ENCODE results near the gene BTG4. TPM values are rescaled to one million over a fixed set of nuclear protein-coding genes. Genes with fewer than 3 reads are reported as not detected.

Gene BTG4
- 0.11 TPM for polyA plus RNA-seq (2013, experiment 1 of 2)
- polyA plus RNA-seq (2013, experiment 2 of 2): 0.06 TPM

DNA sequence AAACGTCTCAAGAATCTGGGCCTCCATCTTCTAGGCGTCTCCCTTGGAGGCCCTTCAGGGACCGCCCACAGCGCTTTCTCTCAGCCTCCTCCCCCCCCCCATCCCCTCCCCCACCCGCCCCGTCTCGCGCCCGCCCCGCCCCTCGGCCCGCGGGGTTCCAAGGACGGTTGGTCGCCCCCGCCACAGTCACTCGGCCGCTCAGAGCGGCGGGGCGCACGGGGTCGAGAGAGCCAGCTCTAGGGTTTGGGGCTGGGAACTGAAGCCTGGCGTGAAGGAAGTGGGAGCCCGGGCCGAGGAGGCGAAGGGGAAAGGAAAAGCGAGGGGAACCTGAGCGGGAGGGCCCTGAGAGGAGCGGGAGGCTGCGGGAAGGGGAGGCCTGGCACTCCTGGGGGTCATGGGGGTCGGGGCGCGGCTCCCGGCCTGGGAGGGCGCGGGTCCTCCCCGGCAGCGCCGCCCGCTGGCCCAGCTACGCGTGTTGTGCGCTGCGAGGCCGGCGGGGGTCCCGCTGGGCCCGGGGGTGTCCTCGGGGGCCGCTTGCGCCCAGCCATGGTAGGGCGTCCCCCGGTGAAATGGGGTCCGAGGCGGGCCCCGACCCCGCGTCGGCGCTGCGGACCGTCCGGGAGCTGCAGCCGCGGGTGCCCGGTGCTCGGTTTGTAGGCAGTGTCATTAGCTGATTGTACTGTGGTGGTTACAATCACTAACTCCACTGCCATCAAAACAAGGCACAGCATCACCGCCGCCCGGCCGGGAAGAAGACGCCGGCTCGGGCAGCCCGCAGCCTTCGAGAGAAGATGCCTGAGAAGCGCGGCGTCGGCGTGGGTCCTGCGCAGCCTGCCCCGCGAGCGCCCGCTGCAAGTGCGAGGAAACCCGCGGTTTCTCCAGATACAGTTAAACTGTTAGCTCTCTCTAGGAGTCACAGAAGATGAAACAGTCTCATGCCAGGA lies at the start of gene BTG4:
Gene BTG4 (minus strand): TSS at position 91 of the 944 bp plus-strand sequence. CDS start 13,610 bp downstream, outside the sequence.
- H2AK5ac ChIP-seq (ENCODE audit: low read length): no peak within 1 kb of the TSS
- no peak within 1 kb of the TSS for H2BK15ac ChIP-seq (replicated peaks; ENCODE audit: low read depth)
- H3K27me3 ChIP-seq (ENCODE audit: insufficient read depth, low read length, poor library complexity): peaks cover 7% of the 10 kb centered on the region
- no peaks in the 10 kb centered on the region for H3K79me2 ChIP-seq (ENCODE audit: control insufficient read depth, insufficient read depth, low read length)
- no peak within 1 kb of the TSS for H4K5ac ChIP-seq (ENCODE audit: low read length)
- H3K4me3 ChIP-seq (ENCODE audit: low read length): peak within 1 kb of the TSS; percentile 42
- H3K4me2 ChIP-seq (ENCODE audit: low read length): peak within 1 kb of the TSS; percentile 83
- no peak within 1 kb of the TSS for H3K23ac ChIP-seq (ENCODE audit: low read length)
- H3K4ac ChIP-seq (ENCODE audit: low read depth, low read length): no peak within 1 kb of the TSS
- no peak within 1 kb of the TSS for H2BK5ac ChIP-seq (ENCODE audit: low read length)
- peak; percentile 67 for DNase-seq
- no peak within 1 kb of the TSS for H3K27ac ChIP-seq (ENCODE audit: low read depth, low read length)
- no peak within 1 kb of the TSS for H2BK120ac ChIP-seq (ENCODE audit: low read depth, low read length)
- H3K9ac ChIP-seq (ENCODE audit: low read length): peak within 1 kb of the TSS; percentile 71
- H3K79me1 ChIP-seq (ENCODE audit: low read length): no peaks in the 10 kb centered on the region
- no peaks in the 10 kb centered on the region for H3K4me1 ChIP-seq (ENCODE audit: control insufficient read depth, low read depth, low read length)
- H3K18ac ChIP-seq (ENCODE audit: low read length): peak within 1 kb of the TSS; percentile 65
- no peak within 1 kb of the TSS for H4K8ac ChIP-seq (ENCODE audit: low read depth, low read length)
- WGBS (ENCODE audit: extremely low coverage, insufficient coverage, low lambda C conversion rate): no CpG with 5 or more reads among the region's 90 CpGs
- H3K36me3 ChIP-seq (ENCODE audit: control insufficient read depth, insufficient read depth, low read length): no peaks in the 10 kb centered on the region
- peak within 1 kb of the TSS; percentile 89 for H3K56ac ChIP-seq (ENCODE audit: low read length)

DNA sequence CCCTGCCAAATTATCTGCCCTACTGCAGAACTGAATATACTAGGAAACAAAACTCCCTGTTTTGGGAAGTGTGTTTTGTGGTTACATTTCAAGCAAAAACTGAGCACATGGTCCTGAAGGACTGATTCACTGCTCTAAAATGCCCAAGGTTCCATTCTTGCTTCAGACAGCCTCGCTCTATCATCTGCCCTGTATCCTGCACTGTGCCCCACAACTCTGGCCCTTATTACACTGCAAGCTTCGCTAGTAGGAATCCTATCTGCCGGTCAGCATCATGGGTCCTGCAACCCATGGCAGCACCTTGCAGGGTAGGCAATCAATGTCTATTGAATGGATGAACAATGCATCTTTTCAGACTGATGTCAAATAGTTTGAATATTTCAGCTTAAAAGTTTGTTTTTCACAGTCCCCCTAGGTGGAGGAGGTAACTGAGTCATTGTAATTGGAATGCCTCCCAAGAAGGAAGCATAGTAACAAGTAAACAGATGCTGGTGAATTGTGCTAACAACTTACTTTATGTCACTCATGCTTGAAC lies 49.7 kb upstream of the BTG4 start:
- Histone ChIP-seq H2BK5ac (ENCODE audit: low read length) (no peak overlapping the region), H3K27ac (ENCODE audit: low read depth, low read length) (no peak overlapping the region), H3K27me3 (ENCODE audit: insufficient read depth, low read length, poor library complexity) (no peaks in the 10 kb centered on the region), H3K18ac (ENCODE audit: low read length) (no peak overlapping the region), H3K79me2 (ENCODE audit: control insufficient read depth, insufficient read depth, low read length) (no peaks in the 10 kb centered on the region), H2AK5ac (ENCODE audit: low read length) (no peak overlapping the region), H3K4me2 (ENCODE audit: low read length) (no peak overlapping the region), H4K8ac (ENCODE audit: low read depth, low read length) (no peak overlapping the region), H3K36me3 (ENCODE audit: control insufficient read depth, insufficient read depth, low read length) (no peaks in the 10 kb centered on the region), H3K9ac (ENCODE audit: low read length) (no peak overlapping the region), H2BK120ac (ENCODE audit: low read depth, low read length) (no peak overlapping the region), H3K56ac (ENCODE audit: low read length) (no peak overlapping the region), H3K4me3 (ENCODE audit: low read length) (no peak overlapping the region), H2BK15ac (replicated peaks; ENCODE audit: low read depth) (no peak overlapping the region), H3K23ac (ENCODE audit: low read length) (no peak overlapping the region), H3K4ac (ENCODE audit: low read depth, low read length) (no peak overlapping the region), H3K79me1 (ENCODE audit: low read length) (no peaks in the 10 kb centered on the region), H4K5ac (ENCODE audit: low read length) (no peak overlapping the region), H3K4me1 (ENCODE audit: control insufficient read depth, low read depth, low read length) (no peaks in the 10 kb centered on the region)
- no CpG with 5 or more reads among the region's 3 CpGs for WGBS (ENCODE audit: extremely low coverage, insufficient coverage, low lambda C conversion rate)
- DNase-seq: peak; percentile 74

DNA sequence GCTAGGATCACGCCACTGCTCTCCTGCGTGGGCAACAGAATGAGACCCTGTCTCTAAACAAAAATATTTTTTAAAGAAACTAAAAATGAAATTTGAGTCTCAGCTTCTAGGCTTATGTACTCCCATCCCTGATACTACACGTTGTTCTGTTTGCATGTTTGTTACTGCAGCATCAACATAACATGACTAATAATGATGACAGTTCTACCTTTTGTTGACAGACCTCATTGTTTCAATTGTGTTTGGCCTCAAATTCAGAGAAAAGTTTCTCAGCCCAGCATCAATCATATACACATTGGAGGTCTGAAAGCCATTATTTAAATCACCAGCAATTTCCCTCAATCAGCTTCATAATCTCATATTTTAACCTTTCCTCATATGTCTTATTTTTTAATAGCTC lies 49.1 kb upstream of the BTG4 start:
- Histone ChIP-seq H3K36me3 (ENCODE audit: control insufficient read depth, insufficient read depth, low read length) (no peaks in the 10 kb centered on the region), H3K56ac (ENCODE audit: low read length) (no peak overlapping the region), H3K18ac (ENCODE audit: low read length) (no peak overlapping the region), H2AK5ac (ENCODE audit: low read length) (no peak overlapping the region), H4K8ac (ENCODE audit: low read depth, low read length) (no peak overlapping the region), H4K5ac (ENCODE audit: low read length) (no peak overlapping the region), H3K4me1 (ENCODE audit: control insufficient read depth, low read depth, low read length) (no peaks in the 10 kb centered on the region), H3K9ac (ENCODE audit: low read length) (no peak overlapping the region), H3K23ac (ENCODE audit: low read length) (no peak overlapping the region), H2BK120ac (ENCODE audit: low read depth, low read length) (no peak overlapping the region), H3K79me2 (ENCODE audit: control insufficient read depth, insufficient read depth, low read length) (no peaks in the 10 kb centered on the region), H3K4me2 (ENCODE audit: low read length) (no peak overlapping the region), H3K79me1 (ENCODE audit: low read length) (no peaks in the 10 kb centered on the region), H3K27ac (ENCODE audit: low read depth, low read length) (no peak overlapping the region), H3K4me3 (ENCODE audit: low read length) (no peak overlapping the region), H3K4ac (ENCODE audit: low read depth, low read length) (no peak overlapping the region), H2BK5ac (ENCODE audit: low read length) (no peak overlapping the region), H3K27me3 (ENCODE audit: insufficient read depth, low read length, poor library complexity) (no peaks in the 10 kb centered on the region), H2BK15ac (replicated peaks; ENCODE audit: low read depth) (no peak overlapping the region)
- no CpG with 5 or more reads among the region's 3 CpGs for whole genome bisulfite sequencing (ENCODE audit: extremely low coverage, insufficient coverage, low lambda C conversion rate)
- DNase-seq: no peak

- H2BK120ac ChIP-seq (ENCODE audit: low read depth, low read length): no peak overlapping the region
- no peaks in the 10 kb centered on the region for H3K4me1 ChIP-seq (ENCODE audit: control insufficient read depth, low read depth, low read length)
- H3K27me3 ChIP-seq (ENCODE audit: insufficient read depth, low read length, poor library complexity): no peaks in the 10 kb centered on the region
- H3K79me1 ChIP-seq (ENCODE audit: low read length): no peaks in the 10 kb centered on the region
- no peak overlapping the region for H3K4ac ChIP-seq (ENCODE audit: low read depth, low read length)
- H3K79me2 ChIP-seq (ENCODE audit: control insufficient read depth, insufficient read depth, low read length): no peaks in the 10 kb centered on the region
- no peak overlapping the region for H3K56ac ChIP-seq (ENCODE audit: low read length)
- H3K4me2 ChIP-seq (ENCODE audit: low read length): no peak overlapping the region
- DNase-seq: no peak
- no peak overlapping the region for H2AK5ac ChIP-seq (ENCODE audit: low read length)
- H3K36me3 ChIP-seq (ENCODE audit: control insufficient read depth, insufficient read depth, low read length): no peaks in the 10 kb centered on the region
- H2BK5ac ChIP-seq (ENCODE audit: low read length): no peak overlapping the region
- H4K5ac ChIP-seq (ENCODE audit: low read length): no peak overlapping the region
- H3K27ac ChIP-seq (ENCODE audit: low read depth, low read length): no peak overlapping the region
- no peak overlapping the region for H4K8ac ChIP-seq (ENCODE audit: low read depth, low read length)
- H3K4me3 ChIP-seq (ENCODE audit: low read length): no peak overlapping the region
- H2BK15ac ChIP-seq (replicated peaks; ENCODE audit: low read depth): no peak overlapping the region
- H3K18ac ChIP-seq (ENCODE audit: low read length): no peak overlapping the region
- no peak overlapping the region for H3K9ac ChIP-seq (ENCODE audit: low read length)
- H3K23ac ChIP-seq (ENCODE audit: low read length): no peak overlapping the region
- no CpG with 5 or more reads among the region's 3 CpGs for WGBS (ENCODE audit: extremely low coverage, insufficient coverage, low lambda C conversion rate)
These were observed 48.6 kb upstream of the BTG4 start for GRCh38 chr11:111560800-111561199.

- no peak overlapping the region for H3K4me3 ChIP-seq (ENCODE audit: low read length)
- no peak overlapping the region for H3K27ac ChIP-seq (ENCODE audit: low read depth, low read length)
- H4K5ac ChIP-seq (ENCODE audit: low read length): no peak overlapping the region
- no peak overlapping the region for H3K56ac ChIP-seq (ENCODE audit: low read length)
- no peak overlapping the region for H3K4me2 ChIP-seq (ENCODE audit: low read length)
- H3K4me1 ChIP-seq (ENCODE audit: control insufficient read depth, low read depth, low read length): no peaks in the 10 kb centered on the region
- H2BK15ac ChIP-seq (replicated peaks; ENCODE audit: low read depth): no peak overlapping the region
- no peak overlapping the region for H2AK5ac ChIP-seq (ENCODE audit: low read length)
- no CpG with 5 or more reads among the region's 11 CpGs for WGBS (ENCODE audit: extremely low coverage, insufficient coverage, low lambda C conversion rate)
- no peak overlapping the region for H3K23ac ChIP-seq (ENCODE audit: low read length)
- H3K9ac ChIP-seq (ENCODE audit: low read length): no peak overlapping the region
- DNase-seq: no peak
- no peaks in the 10 kb centered on the region for H3K36me3 ChIP-seq (ENCODE audit: control insufficient read depth, insufficient read depth, low read length)
- no peaks in the 10 kb centered on the region for H3K27me3 ChIP-seq (ENCODE audit: insufficient read depth, low read length, poor library complexity)
- H3K79me1 ChIP-seq (ENCODE audit: low read length): no peaks in the 10 kb centered on the region
- no peak overlapping the region for H3K4ac ChIP-seq (ENCODE audit: low read depth, low read length)
- H2BK5ac ChIP-seq (ENCODE audit: low read length): no peak overlapping the region
- no peaks in the 10 kb centered on the region for H3K79me2 ChIP-seq (ENCODE audit: control insufficient read depth, insufficient read depth, low read length)
- H4K8ac ChIP-seq (ENCODE audit: low read depth, low read length): no peak overlapping the region
- H2BK120ac ChIP-seq (ENCODE audit: low read depth, low read length): no peak overlapping the region
- H3K18ac ChIP-seq (ENCODE audit: low read length): no peak overlapping the region
These were observed 47.7 kb upstream of the BTG4 start for GRCh38 chr11:111559800-111560464.

Data from mesendoderm (in vitro differentiated cells).